ENCODE data around the gene FTO. TPM values are rescaled to one million over a fixed set of nuclear protein-coding genes. Genes with fewer than 3 reads are reported as not detected.

FTO gene
- polyA plus RNA-seq, 3 donors, result 16.8 to 51.0 (median 37.7) TPM

- H3K36me3 ChIP-seq (replicated peaks in 1 of 2; ENCODE audit: control insufficient read depth in 1 of 2, insufficient read depth in 2 of 2, low read length in 2 of 2), result no peaks in the 10 kb centered on the region
- H3K27me3 ChIP-seq (ENCODE audit: control insufficient read depth in 2 of 2, insufficient read depth in 2 of 2, low read length in 2 of 2), result no peaks in the 10 kb centered on the region
- no CpG with 5 or more reads among the region's 4 CpGs for WGBS (ENCODE audit: insufficient coverage)
- no peak overlapping the region for H3K4me3 ChIP-seq (replicated peaks in 1 of 3; ENCODE audit: low read depth in 2 of 3, low read length in 3 of 3)
- H4K20me1 ChIP-seq (ENCODE audit: insufficient read depth, low read length), result peaks cover 4% of the 10 kb centered on the region
- Mint-ChIP-seq H3K27ac (no peak overlapping the region), H3K36me3 (no peaks in the 10 kb centered on the region), H3K4me1 (peaks cover 5% of the 10 kb centered on the region), H3K9me3 (no peaks in the 10 kb centered on the region), H3K4me3 (no peak overlapping the region), H3K27me3 (ENCODE audit: low read depth in 3 of 3) (peaks cover 0 to 2% (median 0%) of the 10 kb centered on the region in 3 donors)
- no peak overlapping the region for H3K27ac ChIP-seq (ENCODE audit: low read depth in 1 of 2, low read length in 2 of 2)
- TF ChIP-seq, protein P1, sequence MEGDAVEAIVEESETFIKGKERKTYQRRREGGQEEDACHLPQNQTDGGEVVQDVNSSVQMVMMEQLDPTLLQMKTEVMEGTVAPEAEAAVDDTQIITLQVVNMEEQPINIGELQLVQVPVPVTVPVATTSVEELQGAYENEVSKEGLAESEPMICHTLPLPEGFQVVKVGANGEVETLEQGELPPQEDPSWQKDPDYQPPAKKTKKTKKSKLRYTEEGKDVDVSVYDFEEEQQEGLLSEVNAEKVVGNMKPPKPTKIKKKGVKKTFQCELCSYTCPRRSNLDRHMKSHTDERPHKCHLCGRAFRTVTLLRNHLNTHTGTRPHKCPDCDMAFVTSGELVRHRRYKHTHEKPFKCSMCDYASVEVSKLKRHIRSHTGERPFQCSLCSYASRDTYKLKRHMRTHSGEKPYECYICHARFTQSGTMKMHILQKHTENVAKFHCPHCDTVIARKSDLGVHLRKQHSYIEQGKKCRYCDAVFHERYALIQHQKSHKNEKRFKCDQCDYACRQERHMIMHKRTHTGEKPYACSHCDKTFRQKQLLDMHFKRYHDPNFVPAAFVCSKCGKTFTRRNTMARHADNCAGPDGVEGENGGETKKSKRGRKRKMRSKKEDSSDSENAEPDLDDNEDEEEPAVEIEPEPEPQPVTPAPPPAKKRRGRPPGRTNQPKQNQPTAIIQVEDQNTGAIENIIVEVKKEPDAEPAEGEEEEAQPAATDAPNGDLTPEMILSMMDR (IDR thresholded peaks at IDR 0.05), result no peak
- H3K4me2 ChIP-seq (replicated peaks; ENCODE audit: extremely low read depth, low read length, poor library complexity, severe bottlenecking), result no peak overlapping the region
- H3K4me1 ChIP-seq (ENCODE audit: control insufficient read depth in 1 of 2, insufficient read depth in 2 of 2, low read length in 2 of 2), result peaks cover 19 to 20% of the 10 kb centered on the region in 2 donors
- DNase-seq, result no peak
- peaks cover 8% of the 10 kb centered on the region for H3K79me2 ChIP-seq (ENCODE audit: insufficient read depth, low read length)
- intact Hi-C loops (cut with micrococcal nuclease), result no loop called here
- H3K9me3 ChIP-seq (replicated peaks in 1 of 2; ENCODE audit: control insufficient read depth in 1 of 2, insufficient read depth in 1 of 2, low read length in 2 of 2), result no peaks in the 10 kb centered on the region
- no peak overlapping the region for H2AFZ ChIP-seq (ENCODE audit: insufficient read depth, low read depth, low read length, poor library complexity, severe bottlenecking)
- H3K9ac ChIP-seq (ENCODE audit: insufficient read depth, low read length, poor library complexity, severe bottlenecking), result no peak overlapping the region
Observed at GRCh38 chr16:53769185-53769584, 65.2 kb downstream of the FTO start.

DNA sequence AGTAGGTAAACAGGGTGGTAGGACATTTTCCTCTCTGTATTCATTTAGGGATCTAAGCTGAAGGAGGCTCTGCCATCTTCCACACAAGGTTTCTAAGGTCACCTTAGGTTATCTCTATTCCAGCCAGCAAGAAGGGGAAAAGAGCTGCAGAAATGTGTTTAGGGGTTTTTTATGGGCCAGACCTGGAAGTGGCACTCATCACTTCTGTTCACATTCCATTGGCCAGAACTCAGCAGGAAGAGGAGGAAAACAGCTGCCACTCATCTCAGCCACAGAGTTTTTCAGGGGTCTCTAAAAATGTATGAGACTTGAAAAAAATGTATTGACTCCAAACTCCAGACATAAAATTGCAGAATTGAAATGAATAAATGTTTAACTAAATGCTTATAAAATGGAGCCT is 65.8 kb downstream of the FTO start:
- H3K4me3 Mint-ChIP-seq, result no peak overlapping the region
- Histone ChIP-seq H2AFZ (ENCODE audit: insufficient read depth, low read depth, low read length, poor library complexity, severe bottlenecking) (no peak overlapping the region), H3K27ac (ENCODE audit: low read depth in 1 of 2, low read length in 2 of 2) (no peak overlapping the region), H3K9ac (ENCODE audit: insufficient read depth, low read length, poor library complexity, severe bottlenecking) (no peak overlapping the region), H4K20me1 (ENCODE audit: insufficient read depth, low read length) (peaks cover 4% of the 10 kb centered on the region), H3K36me3 (replicated peaks in 1 of 2; ENCODE audit: control insufficient read depth in 1 of 2, insufficient read depth in 2 of 2, low read length in 2 of 2) (no peaks in the 10 kb centered on the region), H3K27me3 (ENCODE audit: control insufficient read depth in 2 of 2, insufficient read depth in 2 of 2, low read length in 2 of 2) (no peaks in the 10 kb centered on the region), H3K4me3 (replicated peaks in 1 of 3; ENCODE audit: low read depth in 2 of 3, low read length in 3 of 3) (no peak overlapping the region), H3K79me2 (ENCODE audit: insufficient read depth, low read length) (peaks cover 8% of the 10 kb centered on the region), H3K4me2 (replicated peaks; ENCODE audit: extremely low read depth, low read length, poor library complexity, severe bottlenecking) (no peak overlapping the region), H3K4me1 (ENCODE audit: control insufficient read depth in 1 of 2, insufficient read depth in 2 of 2, low read length in 2 of 2) (peaks cover 23 to 26% of the 10 kb centered on the region in 2 donors), H3K9me3 (replicated peaks in 1 of 2; ENCODE audit: control insufficient read depth in 1 of 2, insufficient read depth in 1 of 2, low read length in 2 of 2) (no peaks in the 10 kb centered on the region)
- TF ChIP-seq, protein P1 (IDR thresholded peaks at IDR 0.05), result no peak
- peaks cover 0 to 2% (median 0%) of the 10 kb centered on the region in 3 donors for H3K27me3 Mint-ChIP-seq (ENCODE audit: low read depth in 3 of 3)
- H3K9me3 Mint-ChIP-seq, result no peaks in the 10 kb centered on the region
- peaks cover 9% of the 10 kb centered on the region for H3K4me1 Mint-ChIP-seq
- peaks cover 0 to 1% of the 10 kb centered on the region in 2 donors for H3K36me3 Mint-ChIP-seq
- intact Hi-C loops (cut with micrococcal nuclease), result no loop called here
- no peak overlapping the region for H3K27ac Mint-ChIP-seq
- DNase-seq, result no peak

Measured in CD14-positive monocyte (primary cell).